ENCODE data around the gene PRRG4.
"Not testable (repeated sequence)": the region's sequence is repeated elsewhere in the genome, so short reads cannot be mapped to it uniquely, and the experiment has no call there.

The PRRG4 gene

GRCh38 chr11:32883421-32883820 lies 53.7 kb downstream of the PRRG4 start:
- no peak for DNase-seq (ENCODE audit: low read depth)
- no peak for TF ChIP-seq CTCF (conservative IDR thresholded peaks at IDR 0.05; ENCODE audit: low read depth, low read length)

GRCh38 chr11:32884023-32884422 lies 54.3 kb downstream of the PRRG4 start:
- no peak for DNase-seq (ENCODE audit: low read depth)
- H3K4me3 ChIP-seq (ENCODE audit: low read depth, low read length), result no peak overlapping the region
- no peak for TF ChIP-seq CTCF (conservative IDR thresholded peaks at IDR 0.05; ENCODE audit: low read depth, low read length)

More at GRCh38 chr11:32883421-32883820, 53.7 kb downstream of the PRRG4 start:
- no peak overlapping the region for H3K4me3 ChIP-seq (ENCODE audit: low read depth, low read length)

GRCh38 chr11:32884770-32885384 lies 55.1 kb downstream of the PRRG4 start:
- no peak overlapping the region for H3K4me3 ChIP-seq (ENCODE audit: low read depth, low read length)
- TF ChIP-seq CTCF (conservative IDR thresholded peaks at IDR 0.05; ENCODE audit: low read depth, low read length), result peak; percentile 67
- peak; percentile 60 for DNase-seq (ENCODE audit: low read depth)

- no peak for DNase-seq (ENCODE audit: low read depth)
- no peak for TF ChIP-seq CTCF (conservative IDR thresholded peaks at IDR 0.05; ENCODE audit: low read depth, low read length)
- H3K4me3 ChIP-seq (ENCODE audit: low read depth, low read length), result no peak overlapping the region
Observed at GRCh38 chr11:32885556-32885955, 55.8 kb downstream of the PRRG4 start.

- no peak for TF ChIP-seq CTCF (conservative IDR thresholded peaks at IDR 0.05; ENCODE audit: low read depth, low read length)
- DNase-seq (ENCODE audit: low read depth), result no peak
- H3K4me3 ChIP-seq (ENCODE audit: low read depth, low read length), result no peak overlapping the region
Observed at GRCh38 chr11:32886180-32886579, 56.5 kb downstream of the PRRG4 start.

GRCh38 chr11:32887707-32888383 lies 58.1 kb downstream of the PRRG4 start:
- DNase-seq (ENCODE audit: low read depth); H3K4me3 ChIP-seq (ENCODE audit: low read depth, low read length): not testable (repeated sequence)

- H3K4me3 ChIP-seq (ENCODE audit: low read depth, low read length); DNase-seq (ENCODE audit: low read depth): not testable (repeated sequence)
Observed at GRCh38 chr11:32888384-32888710, 58.6 kb downstream of the PRRG4 start.

GRCh38 chr11:32888805-32889204 lies 59.1 kb downstream of the PRRG4 start:
- no peak overlapping the region for H3K4me3 ChIP-seq (ENCODE audit: low read depth, low read length)
- no peak for TF ChIP-seq CTCF (conservative IDR thresholded peaks at IDR 0.05; ENCODE audit: low read depth, low read length)
- peak; percentile 84 for DNase-seq (ENCODE audit: low read depth)

Data from choroid plexus epithelial cell (primary cell).